Coronary artery (tissue), 2 donors: ENCODE data around the gene IRF8.

ENCODE experiments used
- DNase-seq: peaks from one replicate; pipeline ENCODE4 v3.0.0-alpha.2; 2017; ENCODE audit warnings: low spot score
- H3K27ac ChIP-seq, 2 donors: fragments of 200-600 bp; sonication (generic); one replicate each; pipeline ENCODE4 v1.5.1; 2016 to 2019
- H3K4me3 ChIP-seq: fragments of 200-600 bp; sonication (generic); 2 replicates; pipeline ENCODE4 v1.5.1; 2016; ENCODE audit warnings: mild to moderate bottlenecking, moderate library complexity
- CTCF ChIP-seq: fragments of 200-600 bp; sonication (generic); IDR thresholded peaks from one replicate; pipeline ENCODE4 v1.5.1; 2019; ENCODE audit warnings: antibody characterized with exemption

Gene IRF8

GRCh38 chr16:85884808-85885463 is 14.0 kb upstream of the IRF8 start:
- no peak for DNase-seq
- Histone ChIP-seq H3K27ac (no peak overlapping the region), H3K4me3 (no peak overlapping the region)
- no peak for TF ChIP-seq CTCF

GRCh38 chr16:85885537-85885936 is 13.4 kb upstream of the IRF8 start:
- no peak for DNase-seq
- no peak for TF ChIP-seq CTCF
- H3K27ac ChIP-seq = no peak overlapping the region

GRCh38 chr16:85888405-85889331 is 10.3 kb upstream of the IRF8 start:
- H3K27ac ChIP-seq = no peak overlapping the region
- no peak overlapping the region for H3K4me3 ChIP-seq
- no peak for TF ChIP-seq CTCF
- no peak for DNase-seq

More at GRCh38 chr16:85885537-85885936, 13.4 kb upstream of the IRF8 start:
- no peak overlapping the region for H3K4me3 ChIP-seq

- TF ChIP-seq CTCF = no peak
- Histone ChIP-seq H3K27ac (no peak overlapping the region), H3K4me3 (no peak overlapping the region)
- DNase-seq = no peak
These were observed 7.8 kb upstream of the IRF8 start for GRCh38 chr16:85891033-85891775.

- Histone ChIP-seq H3K4me3 (no peak overlapping the region), H3K27ac (no peak overlapping the region)
- no peak for DNase-seq
- no peak for TF ChIP-seq CTCF
These were observed 7.2 kb upstream of the IRF8 start for GRCh38 chr16:85891776-85892166.

GRCh38 chr16:85892760-85893159 is 6.2 kb upstream of the IRF8 start:
- Histone ChIP-seq H3K27ac (no peak overlapping the region), H3K4me3 (no peak overlapping the region)
- no peak for DNase-seq
- TF ChIP-seq CTCF = no peak
